ENCODE data around the gene ZNF892.
A peak's percentile ranks its signal among the peaks of the same experiment; 100 is the strongest.

- TF ChIP-seq, protein P1, sequence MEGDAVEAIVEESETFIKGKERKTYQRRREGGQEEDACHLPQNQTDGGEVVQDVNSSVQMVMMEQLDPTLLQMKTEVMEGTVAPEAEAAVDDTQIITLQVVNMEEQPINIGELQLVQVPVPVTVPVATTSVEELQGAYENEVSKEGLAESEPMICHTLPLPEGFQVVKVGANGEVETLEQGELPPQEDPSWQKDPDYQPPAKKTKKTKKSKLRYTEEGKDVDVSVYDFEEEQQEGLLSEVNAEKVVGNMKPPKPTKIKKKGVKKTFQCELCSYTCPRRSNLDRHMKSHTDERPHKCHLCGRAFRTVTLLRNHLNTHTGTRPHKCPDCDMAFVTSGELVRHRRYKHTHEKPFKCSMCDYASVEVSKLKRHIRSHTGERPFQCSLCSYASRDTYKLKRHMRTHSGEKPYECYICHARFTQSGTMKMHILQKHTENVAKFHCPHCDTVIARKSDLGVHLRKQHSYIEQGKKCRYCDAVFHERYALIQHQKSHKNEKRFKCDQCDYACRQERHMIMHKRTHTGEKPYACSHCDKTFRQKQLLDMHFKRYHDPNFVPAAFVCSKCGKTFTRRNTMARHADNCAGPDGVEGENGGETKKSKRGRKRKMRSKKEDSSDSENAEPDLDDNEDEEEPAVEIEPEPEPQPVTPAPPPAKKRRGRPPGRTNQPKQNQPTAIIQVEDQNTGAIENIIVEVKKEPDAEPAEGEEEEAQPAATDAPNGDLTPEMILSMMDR (IDR thresholded peaks at IDR 0.05): peak in 11 of 12 donors; percentile 12 to 70 (median 53)
- TF ChIP-seq POLR2A (IDR thresholded peaks at IDR 0.05): peak in 1 of 2 donors; percentile 67
Measured at GRCh38 chr2:95207111-95207961, at the start of gene ZNF892.

Data from heart left ventricle (tissue), 13 donors.